Natural killer cell (primary cell): ENCODE results near the gene HYOU1. TPM values are rescaled to one million over a fixed set of nuclear protein-coding genes. Genes with fewer than 3 reads are reported as not detected.

ENCODE experiments used
- ATAC-seq, 3 donors: fragments of 150-1000 bp in 2 of 3; fragments of 200-7000 bp in 1 of 3; cut with Tn5 transposase; 1 replicate in 1 of 3; 2 replicates in 2 of 3; pipeline ENCODE4 v1.10.0; 2021; ENCODE audit warnings: mild to moderate bottlenecking in 2 of 3, moderate library complexity in 2 of 3
- DNase-seq, 2 donors: peaks; one replicate each; pipeline versions ENCODE4 v3.0.0 to v3.0.0-alpha.2; 2013 to 2021; ENCODE audit warnings: mixed read lengths in 1 of 2
- H3K27ac ChIP-seq: one replicate; pipeline ENCODE4 v1.5.1; 2013; ENCODE audit warnings: mild to moderate bottlenecking, low read length
- H3K27me3 ChIP-seq: one replicate; pipeline ENCODE4 v1.6.1; 2013; ENCODE audit warnings: low read length; ENCODE audit not compliant: control insufficient read depth, insufficient read depth
- H3K36me3 ChIP-seq: one replicate; pipeline ENCODE4 v1.6.1; 2013; ENCODE audit warnings: low read length; ENCODE audit not compliant: control insufficient read depth, insufficient read depth
- H3K4me1 ChIP-seq: one replicate; pipeline ENCODE4 v1.6.1; 2013; ENCODE audit warnings: low read length; ENCODE audit not compliant: control insufficient read depth, insufficient read depth
- H3K4me3 ChIP-seq: one replicate; pipeline ENCODE4 v1.5.1; 2013; ENCODE audit warnings: low read length
- H3K9me3 ChIP-seq: one replicate; pipeline ENCODE4 v1.6.1; 2013; ENCODE audit warnings: low read length; ENCODE audit not compliant: control insufficient read depth, insufficient read depth
- H3K27ac Mint-ChIP-seq, 2 donors: one replicate each; pipeline ENCODE4 v1.8.0; 2022; ENCODE audit warnings: mild to moderate bottlenecking in 2 of 2, mixed read lengths in 2 of 2, moderate library complexity in 1 of 2
- H3K27me3 Mint-ChIP-seq, 2 donors: one replicate each; pipeline ENCODE4 v1.8.0; 2022; ENCODE audit warnings: low read depth in 2 of 2, mixed read lengths in 2 of 2
- H3K36me3 Mint-ChIP-seq: one replicate; pipeline ENCODE4 v1.8.0; 2022; ENCODE audit warnings: mixed read lengths
- H3K4me1 Mint-ChIP-seq, 2 donors: one replicate each; pipeline ENCODE4 v1.8.0; 2022; ENCODE audit warnings: mixed read lengths in 2 of 2
- H3K4me3 Mint-ChIP-seq: one replicate; pipeline ENCODE4 v1.8.0; 2022; ENCODE audit warnings: mild to moderate bottlenecking, moderate library complexity, mixed read lengths
- H3K9me3 Mint-ChIP-seq, 2 donors: one replicate each; pipeline ENCODE4 v1.8.0; 2022; ENCODE audit warnings: mixed read lengths in 2 of 2
- CTCF ChIP-seq: fragments of 200-600 bp; IDR thresholded peaks from one replicate; pipeline ENCODE4 v1.8.0; 2022; ENCODE audit warnings: antibody characterized with exemption
- WGBS: methylation state at CpG from one replicate; pipeline ENCODE4 v1.1.7; 2013; ENCODE audit warnings: missing lambda C conversion rate; ENCODE audit not compliant: insufficient coverage; 5-methylcytosine and 5-hydroxymethylcytosine counted together
- intact Hi-C: fragments of 100-400 bp; cut with micrococcal nuclease; formaldehyde crosslinking; loops from one replicate; pipeline ENCODE4 v1.14.2; 2022
- total RNA-seq, 4 donors: library from RNA; stranded (reverse); fragments of 120-200 nt in 1 of 4; gene quantifications; one replicate each; pipeline versions ENCODE4 v1.2.3 to v1.2.4, GENCODE V29; 2013 to 2022

The HYOU1 gene
- total RNA-seq, 3 donors from 2014 or later (not counting 1 experiment from before 2014, with no cell fraction given): 114 to 146 (median 123) TPM

GRCh38 chr11:119024430-119025098 lies 32.4 kb downstream of the HYOU1 start:
- ATAC-seq (no peak), DNase-seq (no peak)
- peaks cover 12 to 21% of the 10 kb centered on the region in 2 donors for H3K4me1 Mint-ChIP-seq
- Histone ChIP-seq H3K27me3 (no peaks in the 10 kb centered on the region), H3K36me3 (peaks cover 46% of the 10 kb centered on the region), H3K9me3 (no peaks in the 10 kb centered on the region), H3K4me1 (peaks cover 8% of the 10 kb centered on the region), H3K4me3 (no peak overlapping the region), H3K27ac (no peak overlapping the region)
- no peak overlapping the region for H3K4me3 Mint-ChIP-seq
- TF ChIP-seq CTCF: no peak
- intact Hi-C loops: no loop called here
- no peaks in the 10 kb centered on the region for H3K9me3 Mint-ChIP-seq
- H3K36me3 Mint-ChIP-seq: peaks cover 8% of the 10 kb centered on the region
- peak overlapping the region; percentile 18 to 80 for H3K27ac Mint-ChIP-seq
- WGBS: 93% methylated on average over 15 of the region's 15 CpGs
- H3K27me3 Mint-ChIP-seq: no peaks in the 10 kb centered on the region

GRCh38 chr11:119023741-119024140 lies 33.3 kb downstream of the HYOU1 start:
- ATAC-seq (no peak), DNase-seq (no peak)
- Mint-ChIP-seq H3K27ac (peak overlapping the region; percentile 18 to 80), H3K4me1 (peaks cover 13 to 14% of the 10 kb centered on the region in 2 donors), H3K36me3 (peaks cover 8% of the 10 kb centered on the region), H3K4me3 (no peak overlapping the region), H3K27me3 (no peaks in the 10 kb centered on the region), H3K9me3 (no peaks in the 10 kb centered on the region)
- H3K4me3 ChIP-seq: no peak overlapping the region
- peaks cover 46% of the 10 kb centered on the region for H3K36me3 ChIP-seq
- H3K4me1 ChIP-seq: peaks cover 16% of the 10 kb centered on the region
- TF ChIP-seq CTCF: no peak
- no peaks in the 10 kb centered on the region for H3K9me3 ChIP-seq
- intact Hi-C loops: no loop called here
- no peaks in the 10 kb centered on the region for H3K27me3 ChIP-seq
- H3K27ac ChIP-seq: no peak overlapping the region

DNA sequence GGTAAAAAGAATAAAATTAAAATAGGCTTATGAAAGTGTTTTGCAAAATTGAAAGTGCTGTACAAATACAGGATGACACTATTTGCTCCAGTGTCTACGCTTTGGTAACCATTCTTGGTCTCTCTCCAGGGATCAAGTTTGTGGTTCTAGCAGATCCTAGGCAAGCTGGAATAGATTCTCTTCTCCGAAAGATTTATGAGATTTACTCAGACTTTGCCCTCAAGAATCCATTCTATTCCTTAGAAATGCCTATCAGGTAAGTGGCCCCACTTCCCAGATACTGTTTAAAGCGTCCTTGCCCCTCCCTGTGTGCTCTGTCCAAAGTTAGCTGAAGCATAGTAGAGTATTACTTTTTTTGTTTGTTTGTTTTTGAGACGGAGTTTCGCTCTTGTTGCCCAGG lies 35.4 kb downstream of the HYOU1 start:
- no peaks in the 10 kb centered on the region for H3K9me3 Mint-ChIP-seq
- Histone ChIP-seq H3K36me3 (peaks cover 50% of the 10 kb centered on the region), H3K4me1 (peaks cover 26% of the 10 kb centered on the region), H3K9me3 (no peaks in the 10 kb centered on the region), H3K4me3 (no peak overlapping the region), H3K27me3 (no peaks in the 10 kb centered on the region), H3K27ac (no peak overlapping the region)
- no peak for TF ChIP-seq CTCF
- DNase-seq: no peak
- peaks cover 8% of the 10 kb centered on the region for H3K36me3 Mint-ChIP-seq
- peak overlapping the region; percentile 28 for H3K4me3 Mint-ChIP-seq
- peak overlapping the region in 1 of 2 donors; percentile 31 for H3K27ac Mint-ChIP-seq
- intact Hi-C loops: no loop called here
- WGBS: 92% methylated on average over 4 of the region's 5 CpGs
- H3K4me1 Mint-ChIP-seq: peaks cover 23 to 26% of the 10 kb centered on the region in 2 donors
- no peaks in the 10 kb centered on the region for H3K27me3 Mint-ChIP-seq
- ATAC-seq: no peak

DNA sequence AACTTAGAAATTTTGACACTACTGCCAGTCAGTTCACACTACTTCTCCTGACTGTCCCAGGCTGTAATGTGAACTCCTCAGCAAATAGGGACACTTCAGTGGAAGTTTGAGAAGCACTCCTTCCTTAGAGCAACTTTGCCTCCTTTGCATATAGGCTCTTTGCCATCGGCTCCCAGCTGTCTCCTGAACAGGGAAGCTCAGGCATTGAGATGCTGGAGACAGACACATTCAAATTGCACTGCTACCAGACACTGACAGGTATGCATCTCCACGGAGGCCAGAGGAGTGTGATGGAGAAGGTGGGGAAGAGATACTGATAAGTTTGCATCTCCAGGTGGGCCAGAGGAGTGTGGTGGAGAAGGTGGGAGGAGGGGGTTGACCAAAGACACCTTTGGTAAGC lies 37.0 kb downstream of the HYOU1 start:
- Mint-ChIP-seq H3K4me3 (peak overlapping the region; percentile 99), H3K4me1 (peaks cover 23 to 27% of the 10 kb centered on the region in 2 donors), H3K27me3 (no peaks in the 10 kb centered on the region), H3K36me3 (peaks cover 8% of the 10 kb centered on the region), H3K9me3 (no peaks in the 10 kb centered on the region), H3K27ac (peak overlapping the region; percentile 99)
- Histone ChIP-seq H3K4me1 (peaks cover 33% of the 10 kb centered on the region), H3K27me3 (no peaks in the 10 kb centered on the region), H3K9me3 (no peaks in the 10 kb centered on the region), H3K27ac (peak overlapping the region; percentile 94), H3K4me3 (no peak overlapping the region), H3K36me3 (peaks cover 58% of the 10 kb centered on the region)
- DNase-seq (no peak), ATAC-seq (no peak)
- intact Hi-C loops: loop anchor here (2.0 to 5.0 kb wide), 4 partner anchors 37 to 187 kb away; partner anchors contain the start of genes CBL, DPAGT1, HYOU1 and VPS11
- no peak for TF ChIP-seq CTCF
- WGBS: 83% methylated on average over 2 of the region's 2 CpGs
